CD4-positive, alpha-beta T cell (primary cell): Measurements from ENCODE around the gene PCDHB7. TPM values are rescaled to one million over a fixed set of nuclear protein-coding genes. Genes with fewer than 3 reads are reported as not detected.
"Not testable (repeated sequence)": the region's sequence is repeated elsewhere in the genome, so short reads cannot be mapped to it uniquely, and the experiment has no call there.

Experiments
- ATAC-seq: fragments of 200-7000 bp; cut with Tn5 transposase; one replicate; pipeline ENCODE4 v1.10.0; 2022; ENCODE audit warnings: mild to moderate bottlenecking; ENCODE audit not compliant: poor library complexity
- CTCF ChIA-PET: fragments of 350-600 bp; sonication (Branson Sonifier 250); formaldehyde crosslinking; loops from one replicate; lab custom pipeline; 2021; ENCODE audit warnings: antibody characterized with exemption, inconsistent platforms; lab: Charles Lee
- POLR2A ChIA-PET: fragments of 350-600 bp; sonication (Branson Sonifier 250); formaldehyde crosslinking; loops from one replicate; lab custom pipeline; 2021; ENCODE audit warnings: antibody characterized with exemption, inconsistent platforms; lab: Charles Lee
- DNase-seq, 14 experiments: peaks; one replicate each; pipeline ENCODE4 v3.0.0-alpha.2; 2013 to 2020; ENCODE audit warnings: mixed read lengths in 2 of 14
- H3K27ac ChIP-seq, 2 donors: one replicate each; pipeline versions ENCODE4 v1.5.1 to v1.7.0; 2013; ENCODE audit warnings: low read length in 2 of 2, low read depth in 1 of 2, mild to moderate bottlenecking in 1 of 2
- H3K27me3 ChIP-seq, 2 experiments: 1 replicate in 1 of 2; 2 replicates in 1 of 2; pipeline versions ENCODE4 v1.6.1 to v1.7.0; 2013; ENCODE audit warnings: low read length in 2 of 2, control low read depth in 1 of 2, mild to moderate bottlenecking in 1 of 2, moderate library complexity in 1 of 2; ENCODE audit not compliant: insufficient read depth in 2 of 2, control insufficient read depth in 1 of 2
- H3K36me3 ChIP-seq: one replicate; pipeline ENCODE4 v1.6.1; 2013; ENCODE audit warnings: low read length, control low read depth; ENCODE audit not compliant: insufficient read depth
- H3K4me1 ChIP-seq: one replicate; pipeline ENCODE4 v1.6.1; 2013; ENCODE audit warnings: low read length, control low read depth; ENCODE audit not compliant: insufficient read depth
- H3K4me3 ChIP-seq: one replicate; pipeline ENCODE4 v1.5.1; 2013; ENCODE audit warnings: mild to moderate bottlenecking, low read length, moderate library complexity
- H3K9me3 ChIP-seq, 2 experiments: 1 replicate in 1 of 2; 2 replicates in 1 of 2; pipeline versions ENCODE4 v1.6.1 to v1.7.0; 2013; ENCODE audit warnings: low read length in 2 of 2, mild to moderate bottlenecking in 2 of 2, control low read depth in 1 of 2, moderate library complexity in 1 of 2; ENCODE audit not compliant: control insufficient read depth in 1 of 2, insufficient read depth in 1 of 2
- H3K27ac Mint-ChIP-seq: one replicate; pipeline ENCODE4 v1.8.0; 2020; ENCODE audit warnings: mixed read lengths
- H3K27me3 Mint-ChIP-seq: one replicate; pipeline ENCODE4 v1.8.0; 2021; ENCODE audit warnings: mixed read lengths
- H3K36me3 Mint-ChIP-seq: one replicate; pipeline ENCODE4 v1.8.0; 2021; ENCODE audit warnings: low read depth, mixed read lengths
- H3K4me1 Mint-ChIP-seq: one replicate; pipeline ENCODE4 v1.8.0; 2021; ENCODE audit warnings: low read depth, mixed read lengths
- H3K4me3 Mint-ChIP-seq: one replicate; pipeline ENCODE4 v1.8.0; 2020; ENCODE audit warnings: mild to moderate bottlenecking, mixed read lengths
- H3K9me3 Mint-ChIP-seq: one replicate; pipeline ENCODE4 v1.8.0; 2020; ENCODE audit warnings: mixed read lengths
- CTCF ChIP-seq: fragments of 200-600 bp; IDR thresholded peaks from one replicate; pipeline ENCODE4 v1.8.0; 2022; ENCODE audit warnings: antibody characterized with exemption, mild to moderate bottlenecking
- intact Hi-C, 2 experiments: fragments of 100-400 bp; cut with DNase I in 1 of 2; cut with micrococcal nuclease in 1 of 2; formaldehyde crosslinking; loops; one replicate each; pipeline versions ENCODE4 v1.15.1 to v1.9.0; 2023 to 2025; cut with DNase I, micrococcal nuclease
- total RNA-seq, 174 experiments: library from RNA in 2 of 174; stranded (reverse) in 2 of 174; gene quantifications; one replicate each; pipeline ENCODE4 v1.2.3 and lab custom pipeline; 2021 to 2026

The PCDHB7 gene
- total RNA-seq, 2 experiments from 2014 or later, result not detected

GRCh38 chr5:141180313-141180712 is 7.9 kb downstream of the PCDHB7 start:
- CTCF ChIA-PET, result no interaction called here
- H3K27me3 Mint-ChIP-seq, result peaks cover 46% of the 10 kb centered on the region
- H3K4me1 Mint-ChIP-seq, result no peaks in the 10 kb centered on the region

DNA sequence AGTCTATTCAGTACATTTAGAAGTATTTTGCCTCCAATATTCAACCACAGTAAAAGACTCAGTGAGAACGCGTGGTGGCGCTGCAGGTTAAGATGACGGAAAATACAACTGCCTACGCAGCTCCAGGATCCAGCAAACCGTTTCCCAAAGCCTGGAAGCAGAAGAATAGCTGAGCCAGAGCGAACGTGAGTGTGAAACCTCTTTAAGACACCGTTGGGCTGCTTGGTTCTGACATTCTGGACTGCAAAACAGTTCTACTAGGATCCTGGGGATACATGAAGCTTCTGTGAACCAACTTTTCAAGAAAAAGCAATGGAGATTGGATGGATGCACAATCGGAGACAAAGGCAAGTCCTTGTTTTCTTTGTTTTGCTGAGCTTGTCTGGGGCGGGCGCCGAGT is 9.8 kb downstream of the PCDHB7 start, which contains the start of gene PCDHB16:
PCDHB16 (plus strand) TSS at position 140 of the 400 bp plus-strand sequence; CDS start at position 313, 173 bp downstream.
- no peak for DNase-seq

More at GRCh38 chr5:141180313-141180712, 7.9 kb downstream of the PCDHB7 start:
- Histone ChIP-seq H3K9me3 (peaks cover 17 to 21% of the 10 kb centered on the region in 2 experiments), H3K4me3 (no peak overlapping the region), H3K27ac (no peak overlapping the region), H3K36me3 (no peaks in the 10 kb centered on the region), H3K4me1 (no peaks in the 10 kb centered on the region), H3K27me3 (peaks cover 30 to 56% of the 10 kb centered on the region in 2 experiments)
- Mint-ChIP-seq H3K4me3 (no peak overlapping the region), H3K36me3 (no peaks in the 10 kb centered on the region), H3K9me3 (peaks cover 12% of the 10 kb centered on the region), H3K27ac (no peak overlapping the region)
- no peak for TF ChIP-seq CTCF
- DNase-seq (no peak), ATAC-seq (no peak)
- intact Hi-C loops, result no loop called here
- POLR2A ChIA-PET, result no interaction called here

DNA sequence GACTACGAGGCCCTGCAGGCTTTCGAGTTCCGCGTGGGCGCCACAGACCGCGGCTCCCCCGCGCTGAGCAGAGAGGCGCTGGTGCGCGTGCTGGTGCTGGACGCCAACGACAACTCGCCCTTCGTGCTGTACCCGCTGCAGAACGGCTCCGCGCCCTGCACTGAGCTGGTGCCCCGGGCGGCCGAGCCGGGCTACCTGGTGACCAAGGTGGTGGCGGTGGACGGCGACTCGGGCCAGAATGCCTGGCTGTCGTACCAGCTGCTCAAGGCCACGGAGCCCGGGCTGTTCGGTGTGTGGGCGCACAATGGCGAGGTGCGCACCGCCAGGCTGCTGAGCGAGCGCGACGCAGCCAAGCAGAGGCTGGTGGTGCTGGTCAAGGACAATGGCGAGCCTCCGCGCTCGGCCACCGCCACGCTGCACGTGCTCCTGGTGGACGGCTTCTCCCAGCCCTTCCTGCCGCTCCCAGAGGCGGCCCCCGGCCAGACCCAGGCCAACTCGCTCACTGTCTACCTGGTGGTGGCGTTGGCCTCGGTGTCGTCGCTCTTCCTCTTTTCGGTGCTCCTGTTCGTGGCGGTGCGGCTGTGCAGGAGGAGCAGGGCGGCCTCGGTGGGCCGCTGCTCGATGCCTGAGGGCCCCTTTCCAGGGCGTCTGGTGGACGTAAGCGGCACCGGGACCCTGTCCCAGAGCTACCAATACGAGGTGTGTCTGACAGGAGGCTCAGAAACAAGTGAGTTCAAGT is 11.8 kb downstream of the PCDHB7 start:
- Mint-ChIP-seq H3K27me3 (peaks cover 77% of the 10 kb centered on the region), H3K9me3 (peaks cover 15% of the 10 kb centered on the region), H3K36me3 (peaks cover 12% of the 10 kb centered on the region)
- intact Hi-C loops, H3K4me1 ChIP-seq, DNase-seq, H3K4me3 ChIP-seq, H3K27ac Mint-ChIP-seq, H3K4me1 Mint-ChIP-seq, ATAC-seq, POLR2A ChIA-PET, H3K27ac ChIP-seq, CTCF ChIA-PET, H3K36me3 ChIP-seq, H3K4me3 Mint-ChIP-seq: not testable (repeated sequence)
- Histone ChIP-seq H3K9me3 (peaks cover 17 to 25% of the 10 kb centered on the region in 2 experiments), H3K27me3 (peaks cover 20 to 31% of the 10 kb centered on the region in 2 experiments)

More for the DNA sequence above, 9.8 kb downstream of the PCDHB7 start, which contains the start of gene PCDHB16:
- H3K4me3 Mint-ChIP-seq, result no peak within 1 kb of the TSS
- peaks cover 4% of the 10 kb centered on the region for H3K4me1 ChIP-seq
- H3K27ac ChIP-seq, result no peak within 1 kb of the TSS
- peaks cover 12% of the 10 kb centered on the region for H3K36me3 Mint-ChIP-seq
- intact Hi-C loops, result no loop called here
- no peak within 1 kb of the TSS for H3K4me3 ChIP-seq
- peaks cover 17 to 21% of the 10 kb centered on the region in 2 experiments for H3K9me3 ChIP-seq
- peaks cover 25 to 38% of the 10 kb centered on the region in 2 experiments for H3K27me3 ChIP-seq
- H3K36me3 ChIP-seq, result no peaks in the 10 kb centered on the region
- no peak for TF ChIP-seq CTCF
- H3K27ac Mint-ChIP-seq, result no peak within 1 kb of the TSS
- peaks cover 63% of the 10 kb centered on the region for H3K27me3 Mint-ChIP-seq
- H3K4me1 Mint-ChIP-seq, result peaks cover 6% of the 10 kb centered on the region
- ChIA-PET CTCF (no interaction called here), POLR2A (no interaction called here)
- H3K9me3 Mint-ChIP-seq, result peaks cover 15% of the 10 kb centered on the region
- no peak for ATAC-seq
